Transverse colon (tissue), 4 donors: ENCODE measurements around the gene NUDT8.

Experiments used
- CTCF ChIP-seq, 5 experiments: fragments of 200-600 bp in 3 of 5; fragments of 450-650 bp in 2 of 5; sonication (generic) in 3 of 5; IDR thresholded peaks; 1 replicate in 2 of 5; 2 replicates in 3 of 5; pipeline ENCODE4 v1.5.1; 2016 to 2017; ENCODE audit warnings: antibody characterized with exemption in 5 of 5, inconsistent platforms in 3 of 5, mild to moderate bottlenecking in 2 of 5, moderate library complexity in 1 of 5
- EP300 ChIP-seq: sonication (generic); formaldehyde crosslinking; IDR thresholded peaks from one replicate; pipeline ENCODE4 v1.6.1; 2017; ENCODE audit warnings: antibody characterized with exemption, low read depth
- POLR2A ChIP-seq: fragments of 450-650 bp; IDR thresholded peaks from one replicate; pipeline ENCODE4 v1.6.1; 2016; ENCODE audit warnings: antibody characterized with exemption, mild to moderate bottlenecking, moderate library complexity
- POLR2AphosphoS5 ChIP-seq, 3 donors: sonication (generic); formaldehyde crosslinking; IDR thresholded peaks; one replicate each; pipeline ENCODE4 v1.6.1; 2016; ENCODE audit warnings: antibody characterized with exemption in 3 of 3

- no peak for TF ChIP-seq POLR2A
- no peak for TF ChIP-seq CTCF (IDR thresholded peaks at IDR 0.05)
- no peak for TF ChIP-seq POLR2AphosphoS5 (IDR thresholded peaks at IDR 0.05)
- no peak for TF ChIP-seq EP300
These were observed 22.4 kb upstream of the NUDT8 start for GRCh38 chr11:67651976-67652781.
